Measurements from ENCODE around the gene PTPRM.

- TF ChIP-seq REST (IDR thresholded peaks at IDR 0.05; ENCODE audit: insufficient read depth in 1 of 2, low read depth in 2 of 2, low read length in 1 of 2) (no peak), CTCF (IDR thresholded peaks at IDR 0.05) (no peak), POLR2AphosphoS5 (IDR thresholded peaks at IDR 0.05; ENCODE audit: low read depth, low read length) (no peak)
Observed at GRCh38 chr18:8399138-8399537, 832.0 kb downstream of the PTPRM start.

Measured in Panc1 (cell line).